ENCODE measurements around the gene HAUS8. TPM values are rescaled to one million over a fixed set of nuclear protein-coding genes. Genes with fewer than 3 reads are reported as not detected.
A peak's percentile ranks its signal among the peaks of the same experiment; 100 is the strongest.

The HAUS8 gene
- total RNA-seq, 1 donor from 2014 or later = 8.1 TPM

GRCh38 chr19:17061691-17062090 lies 13.6 kb downstream of the HAUS8 start:
- H3K9me3 ChIP-seq = peaks cover 4% of the 10 kb centered on the region
- no peak for TF ChIP-seq CTCF (IDR thresholded peaks at IDR 0.05)
- DNase-seq (no peak), ATAC-seq (no peak)
- H3K4me1 ChIP-seq = no peaks in the 10 kb centered on the region
- no peaks in the 10 kb centered on the region for H3K27me3 ChIP-seq
- H3K36me3 ChIP-seq = peaks cover 20% of the 10 kb centered on the region
- H3K27ac ChIP-seq = no peak overlapping the region
- intact Hi-C loops (cut with DNase I) = no loop called here
- H3K4me3 ChIP-seq = no peak overlapping the region

- no peak for ATAC-seq
- intact Hi-C loops (cut with DNase I) = no loop called here
Observed at GRCh38 chr19:17061205-17061604, 14.0 kb downstream of the HAUS8 start.

GRCh38 chr19:17060802-17061201 lies 14.4 kb downstream of the HAUS8 start:
- TF ChIP-seq CTCF (IDR thresholded peaks at IDR 0.05) = no peak
- Histone ChIP-seq H3K27me3 (no peaks in the 10 kb centered on the region), H3K36me3 (peaks cover 20% of the 10 kb centered on the region), H3K4me1 (no peaks in the 10 kb centered on the region), H3K27ac (no peak overlapping the region), H3K4me3 (no peak overlapping the region), H3K9me3 (peaks cover 4% of the 10 kb centered on the region)
- DNase-seq (no peak), ATAC-seq (peak; percentile 66)
- intact Hi-C loops (cut with DNase I) = no loop called here

More at GRCh38 chr19:17061205-17061604, 14.0 kb downstream of the HAUS8 start:
- Histone ChIP-seq H3K36me3 (peaks cover 20% of the 10 kb centered on the region), H3K9me3 (peaks cover 4% of the 10 kb centered on the region), H3K4me3 (no peak overlapping the region), H3K4me1 (no peaks in the 10 kb centered on the region), H3K27ac (no peak overlapping the region), H3K27me3 (no peaks in the 10 kb centered on the region)
- TF ChIP-seq CTCF (IDR thresholded peaks at IDR 0.05) = no peak
- no peak for DNase-seq

- Histone ChIP-seq H3K36me3 (peaks cover 21% of the 10 kb centered on the region), H3K9me3 (peaks cover 4% of the 10 kb centered on the region), H3K27me3 (no peaks in the 10 kb centered on the region), H3K4me3 (no peak overlapping the region), H3K27ac (no peak overlapping the region), H3K4me1 (no peaks in the 10 kb centered on the region)
- ATAC-seq = no peak
- DNase-seq = no peak
- no peak for TF ChIP-seq CTCF (IDR thresholded peaks at IDR 0.05)
- intact Hi-C loops (cut with DNase I) = no loop called here
Observed at GRCh38 chr19:17058236-17058635, 17.0 kb downstream of the HAUS8 start.

- peaks cover 28% of the 10 kb centered on the region for H3K36me3 ChIP-seq
- intact Hi-C loops (cut with DNase I) = no loop called here
- H3K9me3 ChIP-seq = peaks cover 4% of the 10 kb centered on the region
- no peaks in the 10 kb centered on the region for H3K27me3 ChIP-seq
- no peak overlapping the region for H3K27ac ChIP-seq
- TF ChIP-seq CTCF (IDR thresholded peaks at IDR 0.05) = no peak
- DNase-seq = no peak
- peak; percentile 51 for ATAC-seq
- H3K4me3 ChIP-seq = no peak overlapping the region
- H3K4me1 ChIP-seq = no peaks in the 10 kb centered on the region
Observed at GRCh38 chr19:17055636-17056035, 19.6 kb downstream of the HAUS8 start.

- DNase-seq (no peak), ATAC-seq (no peak)
- Histone ChIP-seq H3K4me1 (no peaks in the 10 kb centered on the region), H3K27ac (no peak overlapping the region), H3K9me3 (peaks cover 4% of the 10 kb centered on the region), H3K27me3 (no peaks in the 10 kb centered on the region), H3K4me3 (no peak overlapping the region), H3K36me3 (peaks cover 29% of the 10 kb centered on the region)
- no peak for TF ChIP-seq CTCF (IDR thresholded peaks at IDR 0.05)
- intact Hi-C loops (cut with DNase I) = no loop called here
Observed at GRCh38 chr19:17054746-17055145, 20.5 kb downstream of the HAUS8 start.
